Activated T-helper 1 cell treated with anti-CD3 and anti-CD28 coated beads, Interleukin-12 subunit alpha, Interleukin-12 subunit beta, Interleukin-2, Interleukin-4 antibody, amounts not matched to agents 30 ng/mL and 10 ng/mL and 1 ng/mL, durations not matched to agents 14 hours and 24 hours and 36 hours (primary cell): ENCODE data around the gene SLC32A1. TPM values are rescaled to one million over a fixed set of nuclear protein-coding genes. Genes with fewer than 3 reads are reported as not detected.
A peak's percentile ranks its signal among the peaks of the same experiment; 100 is the strongest.

ENCODE experiments used
- DNase-seq: peaks from one replicate; pipeline ENCODE4 v3.0.0; 2021; ENCODE audit warnings: low spot score
- H3K27ac Mint-ChIP-seq: one replicate; pipeline ENCODE4 v1.8.0; 2021; ENCODE audit warnings: mild to moderate bottlenecking, mixed read lengths
- H3K27me3 Mint-ChIP-seq: one replicate; pipeline ENCODE4 v1.8.0; 2022; ENCODE audit warnings: mild to moderate bottlenecking, moderate library complexity, mixed read lengths; ENCODE audit not compliant: insufficient read depth
- H3K36me3 Mint-ChIP-seq: one replicate; pipeline ENCODE4 v1.8.0; 2021; ENCODE audit warnings: low read depth, mixed read lengths
- H3K4me1 Mint-ChIP-seq: one replicate; pipeline ENCODE4 v1.8.0; 2021; ENCODE audit warnings: low read depth, mixed read lengths
- H3K4me3 Mint-ChIP-seq: one replicate; pipeline ENCODE4 v1.8.0; 2021; ENCODE audit warnings: mild to moderate bottlenecking, moderate library complexity, mixed read lengths
- H3K9me3 Mint-ChIP-seq: one replicate; pipeline ENCODE4 v1.8.0; 2021; ENCODE audit warnings: mixed read lengths
- intact Hi-C: fragments of 100-400 bp; cut with micrococcal nuclease; formaldehyde crosslinking; loops from one replicate; pipeline ENCODE4 v1.15.1; 2024
- total RNA-seq: library from RNA; stranded (reverse); gene quantifications from 2 replicates; pipeline ENCODE4 v1.2.3, GENCODE V29; 2022

The SLC32A1 gene
- total RNA-seq, 1 donor from 2014 or later, result not detected

DNA sequence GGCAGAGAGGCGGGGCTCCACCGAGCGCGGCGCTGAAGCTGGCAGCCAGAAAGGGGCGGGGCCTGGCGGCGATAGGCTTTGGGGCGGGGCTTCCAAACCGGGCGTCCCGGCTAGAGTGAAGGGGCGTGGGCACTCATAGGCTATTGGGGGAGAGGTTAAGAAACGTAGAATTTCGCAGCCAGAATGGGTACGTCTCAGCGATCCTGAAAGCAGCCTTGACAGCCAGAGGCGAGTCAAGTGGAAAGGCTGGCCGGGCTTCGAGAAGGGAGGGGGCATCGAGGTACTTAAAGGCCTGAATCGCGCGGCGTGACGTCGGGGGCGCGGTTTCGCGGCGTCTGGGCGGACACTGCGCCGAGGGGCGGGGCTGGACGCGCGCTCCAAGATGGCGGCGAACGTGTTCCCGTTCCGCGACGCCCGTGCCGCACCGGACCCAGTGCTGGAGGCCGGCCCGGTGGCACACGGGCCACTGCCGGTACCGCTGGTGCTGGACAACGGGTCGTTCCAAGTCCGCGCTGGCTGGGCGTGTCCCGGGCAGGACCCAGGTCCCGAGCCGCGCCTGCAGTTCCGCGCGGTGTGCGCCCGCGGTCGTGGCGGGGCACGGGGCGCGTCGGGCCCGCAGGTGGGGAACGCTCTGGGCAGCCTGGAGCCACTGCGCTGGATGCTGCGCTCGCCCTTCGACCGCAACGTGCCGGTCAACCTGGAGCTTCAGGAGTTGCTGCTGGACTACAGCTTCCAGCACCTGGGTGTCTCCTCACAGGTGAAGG lies 24.0 kb downstream of the SLC32A1 start, which contains the start of gene ACTR5:
Gene ACTR5 (plus strand): TSS at position 364 of the 764 bp plus-strand sequence. CDS start 19 bp downstream, at position 383.
- Mint-ChIP-seq H3K36me3 (peaks cover 19% of the 10 kb centered on the region), H3K27me3 (peaks cover 8% of the 10 kb centered on the region), H3K27ac (peak within 1 kb of the TSS; percentile 98), H3K4me3 (peak within 1 kb of the TSS; percentile 94), H3K9me3 (no peaks in the 10 kb centered on the region), H3K4me1 (peaks cover 37% of the 10 kb centered on the region)
- peak; percentile 94 for DNase-seq
- intact Hi-C loops, result loop anchor here (1.0 to 2.0 kb wide), 8 partner anchors 17 to 214 kb away; partner anchors contain the start of genes DHX35, FAM83D and PPP1R16B

DNA sequence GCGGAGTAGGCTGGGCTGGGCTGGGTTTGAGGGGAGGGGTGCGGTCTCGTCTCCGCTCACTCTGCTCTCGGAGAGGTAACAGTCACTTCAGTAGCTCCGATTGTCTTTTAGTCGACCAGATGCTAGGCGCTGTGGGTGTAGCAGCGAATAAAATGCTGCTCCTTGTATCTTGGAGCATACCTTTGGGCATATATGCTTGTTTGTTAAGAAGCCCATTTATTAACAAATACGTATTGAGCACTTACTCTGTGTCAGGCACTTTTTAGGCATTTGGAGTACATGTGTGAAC lies 24.5 kb downstream of the SLC32A1 start:
- intact Hi-C loops, result loop anchor here (1.0 to 2.0 kb wide), 8 partner anchors 18 to 213 kb away; partner anchors contain the start of genes DHX35, FAM83D and PPP1R16B
- Mint-ChIP-seq H3K4me1 (peaks cover 37% of the 10 kb centered on the region), H3K27me3 (peaks cover 5% of the 10 kb centered on the region), H3K27ac (peak overlapping the region; percentile 91), H3K9me3 (no peaks in the 10 kb centered on the region), H3K4me3 (peak overlapping the region; percentile 94), H3K36me3 (peaks cover 21% of the 10 kb centered on the region)
- DNase-seq, result no peak

DNA sequence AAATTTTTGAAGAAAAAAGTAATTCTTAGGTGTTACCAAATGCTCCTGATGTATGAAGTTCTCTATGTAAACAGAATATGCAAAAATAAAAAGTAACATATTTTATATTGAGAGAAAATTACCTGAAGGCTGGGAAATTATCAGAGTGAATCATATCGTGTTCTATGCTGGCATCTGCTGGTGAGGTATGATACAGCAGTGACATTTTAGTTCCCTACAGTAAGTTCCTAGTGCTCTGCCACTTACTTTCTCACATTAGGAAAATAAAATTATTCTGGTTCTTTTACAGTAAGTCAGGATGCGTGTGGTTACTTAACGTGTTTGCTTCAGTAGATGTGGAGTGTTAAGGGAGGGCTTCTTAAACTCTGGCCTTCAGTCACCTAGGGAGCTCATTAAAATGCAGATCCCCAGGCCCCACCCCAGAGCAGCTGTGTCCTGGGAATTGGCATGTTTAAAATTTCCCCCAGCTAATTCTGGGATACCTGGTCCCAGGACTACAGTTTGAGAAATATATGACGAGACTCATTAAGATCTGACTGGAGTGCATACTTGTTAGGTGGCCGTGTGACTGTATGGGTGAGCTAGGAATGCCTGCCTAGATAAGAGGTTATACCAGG lies 27.2 kb downstream of the SLC32A1 start:
- DNase-seq, result no peak
- Mint-ChIP-seq H3K27me3 (no peaks in the 10 kb centered on the region), H3K4me1 (peaks cover 47% of the 10 kb centered on the region), H3K36me3 (peaks cover 38% of the 10 kb centered on the region), H3K4me3 (no peak overlapping the region), H3K27ac (no peak overlapping the region), H3K9me3 (no peaks in the 10 kb centered on the region)
- intact Hi-C loops, result loop anchor here (1.0 kb wide), 2 partner anchors 105 to 118 kb away; no protein-coding TSS in a partner anchor

DNA sequence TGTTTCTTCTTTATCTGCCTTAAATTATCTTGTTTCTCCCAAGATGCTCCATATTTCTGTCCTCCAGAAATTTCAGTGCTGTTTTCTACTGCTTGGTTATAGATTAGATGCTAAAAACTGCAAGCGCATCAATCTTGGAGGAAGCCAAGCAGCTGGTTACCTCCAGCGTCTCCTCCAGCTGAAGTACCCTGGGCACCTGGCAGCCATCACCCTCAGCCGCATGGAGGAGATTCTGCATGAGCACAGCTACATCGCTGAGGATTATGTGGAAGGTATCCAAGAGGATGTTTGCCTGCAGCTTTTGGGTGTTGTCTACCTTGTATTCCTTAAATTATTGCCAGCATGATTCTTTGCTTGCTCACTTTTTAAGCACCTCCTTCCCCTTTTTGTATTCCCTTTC lies 27.7 kb downstream of the SLC32A1 start:
- Mint-ChIP-seq H3K4me1 (peaks cover 47% of the 10 kb centered on the region), H3K36me3 (peaks cover 40% of the 10 kb centered on the region), H3K9me3 (no peaks in the 10 kb centered on the region), H3K27ac (no peak overlapping the region), H3K27me3 (no peaks in the 10 kb centered on the region), H3K4me3 (no peak overlapping the region)
- intact Hi-C loops, result no loop called here
- no peak for DNase-seq

DNA sequence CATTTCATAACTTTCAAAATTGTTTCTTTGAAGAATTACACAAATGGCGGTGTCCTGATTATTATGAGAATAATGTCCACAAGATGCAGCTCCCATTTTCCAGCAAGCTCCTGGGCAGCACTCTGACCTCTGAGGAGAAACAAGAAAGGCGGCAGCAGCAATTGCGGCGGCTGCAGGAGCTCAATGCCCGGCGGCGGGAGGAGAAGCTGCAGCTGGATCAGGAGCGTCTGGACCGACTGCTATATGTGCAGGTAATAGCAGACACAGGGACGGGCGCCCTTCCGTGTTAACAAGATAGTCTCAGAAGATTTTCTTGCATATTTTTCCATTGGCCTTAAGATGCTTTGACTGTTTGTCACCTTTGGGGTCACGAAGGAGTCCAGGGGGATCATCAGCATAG lies 30.6 kb downstream of the SLC32A1 start:
- no peaks in the 10 kb centered on the region for H3K9me3 Mint-ChIP-seq
- no peak overlapping the region for H3K4me3 Mint-ChIP-seq
- H3K27ac Mint-ChIP-seq, result no peak overlapping the region
- H3K36me3 Mint-ChIP-seq, result peaks cover 44% of the 10 kb centered on the region
- H3K27me3 Mint-ChIP-seq, result no peaks in the 10 kb centered on the region
- intact Hi-C loops, result no loop called here
- DNase-seq, result no peak
- H3K4me1 Mint-ChIP-seq, result peaks cover 28% of the 10 kb centered on the region

DNA sequence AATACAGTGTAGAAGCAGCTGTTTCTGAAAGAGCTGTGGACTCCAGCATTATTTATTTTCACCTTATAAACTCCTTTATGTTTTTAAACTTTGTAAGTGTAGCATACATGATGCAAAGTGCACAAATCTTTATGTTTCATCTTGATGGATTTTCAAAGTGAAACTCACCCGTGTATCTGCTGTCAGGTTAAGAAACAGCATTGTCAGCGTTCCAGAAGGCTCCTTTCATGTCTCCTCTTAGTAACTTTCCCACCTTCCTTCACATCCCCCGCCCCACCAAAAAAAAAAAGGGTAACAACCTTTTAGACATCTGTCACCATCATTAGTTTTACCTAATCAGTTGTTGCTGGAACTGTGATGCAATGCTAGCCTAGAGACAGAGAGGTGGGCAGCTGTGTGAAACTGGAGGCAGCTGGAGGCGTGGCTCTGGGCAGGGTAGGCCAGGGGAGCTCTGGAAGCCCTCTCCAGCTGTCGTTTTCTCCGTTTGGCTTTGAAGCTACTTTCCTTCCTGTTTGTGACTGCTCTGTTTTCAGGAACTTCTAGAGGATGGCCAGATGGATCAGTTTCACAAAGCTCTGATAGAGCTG lies 31.1 kb downstream of the SLC32A1 start:
- H3K36me3 Mint-ChIP-seq, result peaks cover 45% of the 10 kb centered on the region

DNA sequence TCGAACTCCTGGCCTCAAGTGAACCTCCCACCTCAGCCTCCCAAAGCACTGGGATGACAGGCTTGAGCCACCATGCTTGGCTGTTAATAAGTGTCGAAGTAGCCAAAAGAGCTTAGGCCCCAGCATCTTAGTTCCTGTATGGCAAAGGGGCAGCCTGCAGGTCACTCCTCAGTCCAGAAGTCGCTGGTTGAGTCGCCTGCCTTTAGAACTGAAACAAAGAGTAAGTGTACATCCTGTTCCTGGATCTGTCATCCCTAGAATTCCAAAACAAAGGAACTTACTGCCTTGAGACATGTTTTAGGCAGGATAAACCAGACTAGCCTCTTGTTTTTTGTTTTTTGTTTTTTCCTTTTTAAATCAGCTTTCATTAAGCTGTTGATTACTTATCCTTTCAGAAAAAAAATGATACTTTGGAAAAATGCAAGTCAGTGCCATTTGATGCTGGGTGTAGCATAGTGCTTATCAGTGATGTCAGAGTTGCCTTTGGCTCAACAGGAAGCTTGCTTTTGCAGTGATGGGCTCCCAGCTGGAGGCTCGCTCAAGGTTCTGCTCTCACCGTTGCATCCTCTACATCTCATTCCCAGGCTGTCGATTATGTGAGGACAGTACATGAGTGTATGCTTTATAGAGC lies 33.0 kb downstream of the SLC32A1 start:
- intact Hi-C loops, result no loop called here
- no peak overlapping the region for H3K4me3 Mint-ChIP-seq
- H3K36me3 Mint-ChIP-seq, result peaks cover 59% of the 10 kb centered on the region
- peaks cover 29% of the 10 kb centered on the region for H3K4me1 Mint-ChIP-seq
- H3K27me3 Mint-ChIP-seq, result no peaks in the 10 kb centered on the region
- no peak for DNase-seq
- no peaks in the 10 kb centered on the region for H3K9me3 Mint-ChIP-seq
- H3K27ac Mint-ChIP-seq, result no peak overlapping the region

More for the DNA sequence above, 31.1 kb downstream of the SLC32A1 start:
- H3K9me3 Mint-ChIP-seq, result no peaks in the 10 kb centered on the region
- intact Hi-C loops, result no loop called here
- DNase-seq, result no peak
- H3K27me3 Mint-ChIP-seq, result no peaks in the 10 kb centered on the region
- H3K4me3 Mint-ChIP-seq, result no peak overlapping the region
- peak overlapping the region; percentile 59 for H3K27ac Mint-ChIP-seq
- H3K4me1 Mint-ChIP-seq, result peaks cover 25% of the 10 kb centered on the region

DNA sequence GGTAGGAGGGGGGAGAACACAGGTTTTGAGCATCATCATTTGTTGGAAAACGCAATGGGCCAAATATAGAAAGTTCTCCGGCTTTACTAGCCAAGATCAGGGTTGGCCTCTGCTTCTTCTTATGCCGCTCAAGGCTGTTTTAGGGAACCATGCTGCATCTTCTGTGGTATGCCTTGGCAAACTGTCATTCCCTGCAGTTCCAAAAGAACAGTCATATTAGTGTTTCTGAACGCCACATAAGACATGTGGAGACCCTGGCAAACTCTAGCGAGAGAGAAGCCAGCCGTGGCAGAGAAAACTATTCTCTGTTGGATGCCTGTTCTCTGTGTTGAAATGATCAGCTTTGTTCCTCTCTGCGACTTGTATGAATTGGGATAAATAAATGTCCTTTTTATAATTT lies 34.8 kb downstream of the SLC32A1 start:
- Mint-ChIP-seq H3K27me3 (no peaks in the 10 kb centered on the region), H3K4me1 (peaks cover 43% of the 10 kb centered on the region), H3K36me3 (peaks cover 64% of the 10 kb centered on the region), H3K27ac (no peak overlapping the region), H3K4me3 (no peak overlapping the region), H3K9me3 (no peaks in the 10 kb centered on the region)
- intact Hi-C loops, result no loop called here
- no peak for DNase-seq

DNA sequence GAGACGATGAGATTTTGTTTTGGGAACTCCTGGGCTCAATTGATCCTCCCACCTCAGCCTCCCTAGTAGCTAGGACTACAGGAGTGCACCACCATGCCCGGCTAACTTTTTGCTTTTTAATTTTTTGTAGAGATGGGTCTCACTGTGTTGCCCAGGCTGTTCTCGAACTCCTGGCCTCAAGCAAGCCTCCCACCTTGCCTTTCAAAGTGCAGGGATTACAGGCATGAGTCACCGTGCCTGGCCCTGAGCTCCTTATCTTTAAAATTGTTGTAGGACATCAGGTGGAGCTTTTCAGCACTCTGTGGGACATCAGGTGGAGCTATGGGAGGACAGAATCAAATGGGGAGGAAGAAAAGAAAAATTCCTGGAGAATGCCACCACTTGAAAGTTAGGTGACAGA lies 36.7 kb downstream of the SLC32A1 start:
- H3K4me1 Mint-ChIP-seq, result peaks cover 46% of the 10 kb centered on the region
- H3K9me3 Mint-ChIP-seq, result no peaks in the 10 kb centered on the region
- no peak overlapping the region for H3K4me3 Mint-ChIP-seq
- H3K27me3 Mint-ChIP-seq, result no peaks in the 10 kb centered on the region
- intact Hi-C loops, result no loop called here
- H3K36me3 Mint-ChIP-seq, result peaks cover 63% of the 10 kb centered on the region
- no peak for DNase-seq
- no peak overlapping the region for H3K27ac Mint-ChIP-seq

DNA sequence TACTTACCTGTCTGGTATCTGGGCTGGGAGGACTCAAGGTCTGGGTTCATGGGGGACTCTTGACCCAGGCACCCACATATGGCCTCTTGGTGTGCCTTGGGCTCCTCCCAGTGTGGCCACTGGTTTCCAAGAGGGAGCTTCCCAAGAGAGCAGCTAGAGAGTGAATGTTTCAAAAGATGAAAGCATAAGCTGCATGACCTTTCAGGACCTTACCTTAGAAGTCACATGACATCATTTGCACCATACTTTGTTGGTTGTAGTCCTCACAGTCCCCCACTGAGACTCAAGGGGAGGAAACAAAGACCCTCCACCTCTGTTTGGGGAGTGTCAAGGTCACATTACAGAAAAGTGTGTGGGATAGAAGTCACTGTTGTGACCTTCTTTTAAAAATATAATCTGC lies 37.9 kb downstream of the SLC32A1 start:
- Mint-ChIP-seq H3K27me3 (no peaks in the 10 kb centered on the region), H3K9me3 (no peaks in the 10 kb centered on the region), H3K4me3 (no peak overlapping the region), H3K4me1 (peaks cover 45% of the 10 kb centered on the region), H3K27ac (no peak overlapping the region), H3K36me3 (peaks cover 67% of the 10 kb centered on the region)
- intact Hi-C loops, result no loop called here
- DNase-seq, result no peak

DNA sequence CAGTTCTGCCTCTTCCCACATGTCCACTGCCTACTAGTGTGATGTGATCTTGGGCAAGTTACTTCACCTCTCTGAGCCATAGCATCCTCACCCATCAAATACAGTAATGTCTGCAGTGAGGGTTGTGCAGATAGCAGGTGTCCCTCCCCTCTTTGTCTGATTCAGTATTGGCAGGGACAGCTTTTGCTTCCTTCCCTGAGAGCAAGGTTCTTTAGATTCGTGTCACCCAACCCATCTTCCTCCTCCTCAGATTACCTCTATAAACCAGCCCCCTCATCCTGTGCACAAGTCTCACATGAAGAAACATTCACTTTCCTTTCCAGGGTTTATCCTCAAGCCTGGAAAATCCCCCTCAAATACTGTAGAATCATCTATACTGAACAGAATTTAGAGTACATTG lies 39.3 kb downstream of the SLC32A1 start:
- Mint-ChIP-seq H3K27ac (no peak overlapping the region), H3K4me3 (no peak overlapping the region), H3K36me3 (peaks cover 73% of the 10 kb centered on the region), H3K9me3 (no peaks in the 10 kb centered on the region), H3K27me3 (no peaks in the 10 kb centered on the region), H3K4me1 (peaks cover 45% of the 10 kb centered on the region)
- intact Hi-C loops, result no loop called here
- DNase-seq, result no peak

DNA sequence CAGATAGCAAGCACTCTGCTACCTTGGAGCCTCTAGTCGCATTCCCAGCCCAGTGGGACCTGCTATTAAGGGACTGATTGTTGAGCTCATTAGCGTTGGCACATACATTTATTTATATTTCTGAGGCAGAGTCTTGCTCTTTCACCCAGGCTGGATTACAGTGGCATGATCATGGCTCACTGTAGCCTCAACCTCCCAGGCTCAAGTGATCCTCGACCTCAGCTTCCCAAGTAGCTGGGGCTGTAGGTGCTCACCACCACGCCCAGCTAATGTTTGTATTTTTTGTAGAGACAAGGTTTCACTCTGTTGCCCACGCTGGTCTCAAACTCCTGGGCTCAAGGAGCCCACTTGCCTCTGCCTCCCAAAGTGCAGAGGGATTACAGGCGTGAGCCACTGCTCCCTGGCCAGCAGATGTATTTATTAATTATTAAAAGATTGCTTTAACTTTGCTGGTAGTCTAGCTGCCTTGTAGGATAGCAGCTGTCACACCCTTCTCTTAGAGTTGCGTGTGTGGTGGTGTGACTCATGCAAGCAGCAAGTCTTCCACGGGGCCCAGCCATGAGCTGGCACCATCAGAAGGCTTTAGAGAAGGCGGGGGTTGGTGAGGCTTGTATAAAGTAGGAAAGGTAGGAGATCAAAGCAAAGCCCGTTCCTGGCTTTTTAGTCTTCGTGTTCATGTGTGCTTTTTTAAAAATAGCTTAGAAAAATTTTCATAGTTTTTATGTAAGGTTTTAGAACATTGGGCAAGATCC lies 40.5 kb downstream of the SLC32A1 start:
- intact Hi-C loops, result loop anchor here (1.0 kb wide), 1 partner anchor 129 kb away; no protein-coding TSS in a partner anchor
- Mint-ChIP-seq H3K4me1 (peaks cover 45% of the 10 kb centered on the region), H3K27ac (peak overlapping the region; percentile 84), H3K9me3 (no peaks in the 10 kb centered on the region), H3K27me3 (no peaks in the 10 kb centered on the region), H3K36me3 (peaks cover 79% of the 10 kb centered on the region), H3K4me3 (peak overlapping the region; percentile 40)
- DNase-seq, result peak; percentile 19
